Measurements from ENCODE around the gene SERPINB13.

DNA sequence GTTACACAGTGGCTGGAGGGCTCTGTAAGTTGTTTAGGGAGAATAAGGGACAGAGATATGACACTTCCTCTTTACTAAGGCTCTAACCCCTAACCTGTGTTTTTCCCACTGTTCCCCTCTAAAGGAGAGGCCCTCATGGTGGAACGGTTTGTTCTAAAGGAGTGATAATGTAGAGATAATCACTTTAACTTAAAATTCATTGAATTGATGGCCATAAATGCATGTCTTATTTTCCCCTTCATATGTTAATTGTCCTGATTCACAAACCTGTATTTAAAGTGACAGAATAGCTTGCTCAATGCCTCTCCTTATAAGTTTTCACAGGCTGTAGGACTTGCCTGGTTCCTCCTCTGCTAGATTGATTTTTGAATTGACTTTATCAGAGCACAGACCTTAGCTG, 45.1 kb upstream of the SERPINB13 start, which contains the start of gene SERPINB12:
- TF ChIP-seq POLR2A (IDR thresholded peaks at IDR 0.05) = no peak
- TF ChIP-seq, protein P1, sequence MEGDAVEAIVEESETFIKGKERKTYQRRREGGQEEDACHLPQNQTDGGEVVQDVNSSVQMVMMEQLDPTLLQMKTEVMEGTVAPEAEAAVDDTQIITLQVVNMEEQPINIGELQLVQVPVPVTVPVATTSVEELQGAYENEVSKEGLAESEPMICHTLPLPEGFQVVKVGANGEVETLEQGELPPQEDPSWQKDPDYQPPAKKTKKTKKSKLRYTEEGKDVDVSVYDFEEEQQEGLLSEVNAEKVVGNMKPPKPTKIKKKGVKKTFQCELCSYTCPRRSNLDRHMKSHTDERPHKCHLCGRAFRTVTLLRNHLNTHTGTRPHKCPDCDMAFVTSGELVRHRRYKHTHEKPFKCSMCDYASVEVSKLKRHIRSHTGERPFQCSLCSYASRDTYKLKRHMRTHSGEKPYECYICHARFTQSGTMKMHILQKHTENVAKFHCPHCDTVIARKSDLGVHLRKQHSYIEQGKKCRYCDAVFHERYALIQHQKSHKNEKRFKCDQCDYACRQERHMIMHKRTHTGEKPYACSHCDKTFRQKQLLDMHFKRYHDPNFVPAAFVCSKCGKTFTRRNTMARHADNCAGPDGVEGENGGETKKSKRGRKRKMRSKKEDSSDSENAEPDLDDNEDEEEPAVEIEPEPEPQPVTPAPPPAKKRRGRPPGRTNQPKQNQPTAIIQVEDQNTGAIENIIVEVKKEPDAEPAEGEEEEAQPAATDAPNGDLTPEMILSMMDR (IDR thresholded peaks at IDR 0.05) = no peak
- no peak for TF ChIP-seq POLR2AphosphoS5 (IDR thresholded peaks at IDR 0.05)
- TF ChIP-seq EP300 (IDR thresholded peaks at IDR 0.05) = no peak
